GM12873 (cell line): ENCODE data around the gene ZNF394.

Source experiments
- CTCF ChIP-seq: IDR thresholded peaks from 2 replicates; pipeline ENCODE4 v1.5.1; 2012; ENCODE audit warnings: low read depth, mild to moderate bottlenecking, moderate library complexity, low read length, control low read depth; ENCODE audit not compliant: insufficient read depth; ENCODE audit errors: missing control alignments

Gene ZNF394

GRCh38 chr7:99531354-99531765 is 31.3 kb upstream of the ZNF394 start:
- TF ChIP-seq CTCF, result no peak

GRCh38 chr7:99525713-99526440 is 25.8 kb upstream of the ZNF394 start:
- no peak for TF ChIP-seq CTCF

- no peak for TF ChIP-seq CTCF
These were observed 21.3 kb upstream of the ZNF394 start for GRCh38 chr7:99521399-99521798.

GRCh38 chr7:99514050-99514449 is 14.0 kb upstream of the ZNF394 start:
- TF ChIP-seq CTCF, result no peak

GRCh38 chr7:99505324-99505662 is 5.2 kb upstream of the ZNF394 start:
- TF ChIP-seq CTCF, result no peak

GRCh38 chr7:99504603-99505323 is 4.7 kb upstream of the ZNF394 start, which contains the start of gene ZKSCAN5:
ZKSCAN5 (plus strand) TSS chr7:99504662; CDS start chr7:99506045, 1,383 bp downstream.
- TF ChIP-seq CTCF, result no peak

- no peak for TF ChIP-seq CTCF
These were observed 4.2 kb upstream of the ZNF394 start for GRCh38 chr7:99504281-99504602.
